HFFc6 (cell line): ENCODE measurements around the gene PACRG. TPM values are rescaled to one million over a fixed set of nuclear protein-coding genes. Genes with fewer than 3 reads are reported as not detected.

Experiments used
- DNase-seq: peaks from one replicate; pipeline ENCODE4 v3.0.0-alpha.2; 2018
- H3K27ac Mint-ChIP-seq: 2 replicates; pipeline ENCODE4 v1.8.0; 2020; ENCODE audit warnings: mild to moderate bottlenecking, mixed read lengths
- H3K27me3 Mint-ChIP-seq: 2 replicates; pipeline ENCODE4 v1.8.0; 2021; ENCODE audit warnings: mild to moderate bottlenecking, moderate library complexity, mixed read lengths; ENCODE audit not compliant: insufficient read depth
- H3K36me3 Mint-ChIP-seq: 2 replicates; pipeline ENCODE4 v1.8.0; 2021; ENCODE audit warnings: low read depth, mixed read lengths
- H3K4me1 Mint-ChIP-seq: 2 replicates; pipeline ENCODE4 v1.8.0; 2020; ENCODE audit warnings: low read depth, mixed read lengths
- H3K4me3 Mint-ChIP-seq: 2 replicates; pipeline ENCODE4 v1.8.0; 2020; ENCODE audit warnings: mild to moderate bottlenecking, moderate library complexity, mixed read lengths
- H3K9me3 Mint-ChIP-seq: 2 replicates; pipeline ENCODE4 v1.8.0; 2020; ENCODE audit warnings: mild to moderate bottlenecking, mixed read lengths
- CTCF ChIP-seq: fragments of 200-600 bp; sonication (generic); IDR thresholded peaks from 2 replicates; pipeline ENCODE4 v1.5.0; 2021; ENCODE audit warnings: antibody characterized with exemption, mild to moderate bottlenecking
- total RNA-seq, 6 experiments: library from RNA; stranded (reverse); fragmentation: NEBNext Ultra II Directional; extraction: Animal tissue kit (Norgen Biotek cat#: 25700); gene quantifications; 2 replicates in 1 of 6; 3 replicates in 5 of 6; pipeline ENCODE4 v1.2.3, GENCODE V29; 2021

The PACRG gene
- total RNA-seq, 6 experiments from 2014 or later, result not detected

GRCh38 chr6:162921062-162921461, 193.3 kb downstream of the PACRG start:
- TF ChIP-seq CTCF, result no peak
- Mint-ChIP-seq H3K4me3 (no peak overlapping the region), H3K9me3 (peaks cover 10% of the 10 kb centered on the region), H3K4me1 (peaks cover 34% of the 10 kb centered on the region), H3K36me3 (peaks cover 6% of the 10 kb centered on the region; the same call in 1 of the 2 replicates), H3K27ac (no peak overlapping the region), H3K27me3 (peaks cover 2% of the 10 kb centered on the region; the same call in 1 of the 2 replicates)
- DNase-seq, result no peak

- H3K4me1 Mint-ChIP-seq, result peaks cover 32% of the 10 kb centered on the region
- H3K4me3 Mint-ChIP-seq, result no peak overlapping the region
- peaks cover 6% of the 10 kb centered on the region; the same call in 1 of the 2 replicates for H3K36me3 Mint-ChIP-seq
- peaks cover 15% of the 10 kb centered on the region for H3K9me3 Mint-ChIP-seq
- no peak overlapping the region for H3K27ac Mint-ChIP-seq
- peaks cover 2% of the 10 kb centered on the region; the same call in 1 of the 2 replicates for H3K27me3 Mint-ChIP-seq
- TF ChIP-seq CTCF, result no peak
- DNase-seq, result no peak
These were observed 193.8 kb downstream of the PACRG start for GRCh38 chr6:162921510-162922040.

GRCh38 chr6:162922563-162923166, 194.9 kb downstream of the PACRG start:
- Mint-ChIP-seq H3K36me3 (peaks cover 6% of the 10 kb centered on the region; the same call in 1 of the 2 replicates), H3K9me3 (peaks cover 23% of the 10 kb centered on the region), H3K27ac (no peak overlapping the region), H3K4me3 (no peak overlapping the region), H3K27me3 (peaks cover 2% of the 10 kb centered on the region; the same call in 1 of the 2 replicates), H3K4me1 (peaks cover 21% of the 10 kb centered on the region)
- no peak for DNase-seq
- no peak for TF ChIP-seq CTCF

GRCh38 chr6:162934844-162935243, 207.1 kb downstream of the PACRG start:
- no peaks in the 10 kb centered on the region; the same call in 1 of the 2 replicates for H3K27me3 Mint-ChIP-seq
- H3K36me3 Mint-ChIP-seq, result peaks cover 18% of the 10 kb centered on the region
- no peak for DNase-seq
- no peak overlapping the region for H3K4me3 Mint-ChIP-seq
- no peak overlapping the region for H3K27ac Mint-ChIP-seq
- H3K9me3 Mint-ChIP-seq, result peaks cover 27% of the 10 kb centered on the region
- no peak for TF ChIP-seq CTCF
- H3K4me1 Mint-ChIP-seq, result no peaks in the 10 kb centered on the region

GRCh38 chr6:162940426-162940825, 212.7 kb downstream of the PACRG start:
- DNase-seq, result no peak
- no peak for TF ChIP-seq CTCF
- Mint-ChIP-seq H3K9me3 (peaks cover 15% of the 10 kb centered on the region), H3K36me3 (peaks cover 14% of the 10 kb centered on the region), H3K27me3 (peaks cover 2% of the 10 kb centered on the region; the same call in 1 of the 2 replicates), H3K27ac (no peak overlapping the region), H3K4me1 (peaks cover 22% of the 10 kb centered on the region), H3K4me3 (no peak overlapping the region; the same call in 1 of the 2 replicates)
